ENCODE results near the gene CLDN22. TPM values are rescaled to one million over a fixed set of nuclear protein-coding genes. Genes with fewer than 3 reads are reported as not detected.
A peak's percentile ranks its signal among the peaks of the same experiment; 100 is the strongest.

CLDN22 gene
- total and polyA plus RNA-seq, 2 donors: 0.09 TPM; not detected in 1

DNA sequence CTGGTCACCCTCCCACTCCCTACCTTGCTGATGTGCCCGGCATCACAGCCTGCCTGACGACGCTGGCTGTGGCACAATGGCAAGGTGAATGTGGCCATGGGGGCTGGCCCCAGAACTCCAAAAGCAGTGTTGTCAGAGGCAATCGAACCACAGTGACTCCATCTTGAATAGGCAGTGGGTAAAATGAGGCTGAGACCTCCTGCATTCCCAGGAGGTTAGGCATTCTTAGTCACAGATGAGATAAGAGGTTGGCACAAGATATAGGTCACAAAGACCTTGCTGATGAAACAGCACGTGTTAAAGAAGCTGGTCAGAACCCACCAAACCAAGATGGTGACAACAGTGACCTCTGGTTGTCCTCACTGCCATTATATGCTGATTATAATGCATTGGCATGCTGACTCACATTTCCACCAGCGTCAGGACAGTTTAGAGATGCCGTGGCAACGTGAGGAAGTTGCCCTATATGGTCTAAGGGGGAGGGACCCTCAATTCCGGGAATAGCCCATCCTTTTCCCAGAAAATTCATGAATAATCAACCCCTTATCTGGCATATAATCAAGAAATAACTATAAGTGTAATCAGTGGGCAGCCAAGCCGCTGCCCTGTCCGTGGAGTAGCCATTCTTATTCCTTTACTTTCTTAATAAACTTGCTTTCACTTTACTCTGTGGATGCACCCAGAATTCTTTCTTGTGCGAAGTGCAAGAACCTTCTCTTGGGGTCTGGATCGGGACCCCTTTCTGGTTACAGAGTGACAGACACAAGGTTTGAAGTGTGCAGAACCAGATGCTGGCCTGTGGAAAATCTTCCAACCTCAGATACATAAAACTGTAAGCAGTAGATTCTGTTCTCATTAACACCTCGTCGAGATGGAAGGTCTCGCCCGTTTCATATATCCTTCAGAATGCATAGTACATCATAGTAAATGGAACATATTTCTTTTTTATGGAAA is 28.9 kb upstream of the CLDN22 start:
- H3K4me3 ChIP-seq (ENCODE audit: low read length in 2 of 2): no peak overlapping the region
- 81% methylated on average over 17 of the region's 17 CpGs for WGBS
- no peak overlapping the region for H3K27ac ChIP-seq (ENCODE audit: low read depth in 1 of 2, low read length in 1 of 2)
- H3K4me1 ChIP-seq (ENCODE audit: control insufficient read depth in 2 of 2, insufficient read depth in 2 of 2, low read length in 2 of 2): no peaks in the 10 kb centered on the region
- no peak for DNase-seq (ENCODE audit: low read depth in 6 of 9, low spot score in 9 of 9)
- no peaks in the 10 kb centered on the region for H3K9me3 ChIP-seq (ENCODE audit: control insufficient read depth in 2 of 2, insufficient read depth in 1 of 2, low read length in 1 of 2)
- H3K36me3 ChIP-seq (ENCODE audit: control insufficient read depth in 2 of 2, insufficient read depth in 2 of 2, low read length in 1 of 2): no peaks in the 10 kb centered on the region
- no peaks in the 10 kb centered on the region for H3K27me3 ChIP-seq (ENCODE audit: control insufficient read depth in 2 of 2, insufficient read depth in 1 of 2, low read length in 1 of 2)

- Histone ChIP-seq H3K27ac (ENCODE audit: low read depth in 1 of 2, low read length in 1 of 2) (no peak overlapping the region), H3K9me3 (ENCODE audit: control insufficient read depth in 2 of 2, insufficient read depth in 1 of 2, low read length in 1 of 2) (no peaks in the 10 kb centered on the region), H3K27me3 (ENCODE audit: control insufficient read depth in 2 of 2, insufficient read depth in 1 of 2, low read length in 1 of 2) (peaks cover 1 to 5% of the 10 kb centered on the region in 2 donors), H3K4me3 (ENCODE audit: low read length in 2 of 2) (no peak overlapping the region), H3K4me1 (ENCODE audit: control insufficient read depth in 2 of 2, insufficient read depth in 2 of 2, low read length in 2 of 2) (no peaks in the 10 kb centered on the region), H3K36me3 (ENCODE audit: control insufficient read depth in 2 of 2, insufficient read depth in 2 of 2, low read length in 1 of 2) (no peaks in the 10 kb centered on the region)
- no peak for DNase-seq (ENCODE audit: low read depth in 6 of 9, low spot score in 9 of 9)
- WGBS: 73% methylated on average over 12 of the region's 12 CpGs
Observed at GRCh38 chr4:183348136-183348535, 28.1 kb upstream of the CLDN22 start.

DNA sequence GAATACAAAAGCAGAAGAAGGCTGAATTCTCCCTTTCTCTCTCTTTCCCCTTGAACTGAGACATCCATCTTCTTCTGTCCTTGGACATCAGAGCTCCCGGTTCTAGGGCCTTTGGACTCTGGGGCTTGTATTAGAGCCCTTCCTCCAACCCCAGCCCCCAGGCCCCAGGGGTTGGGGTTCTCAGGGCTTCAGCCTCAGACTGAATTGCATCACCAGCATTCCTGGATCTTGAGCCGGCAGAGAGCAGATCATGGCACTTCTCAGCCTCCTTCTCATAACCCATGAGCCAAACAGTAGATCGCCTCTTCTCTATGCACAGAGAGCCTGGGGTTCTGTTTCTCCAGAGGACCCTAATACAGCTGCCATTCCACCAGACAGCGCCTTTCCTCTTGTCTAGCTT is 27.5 kb upstream of the CLDN22 start:
- H3K27me3 ChIP-seq (ENCODE audit: control insufficient read depth in 2 of 2, insufficient read depth in 1 of 2, low read length in 1 of 2): peaks cover 2 to 11% of the 10 kb centered on the region in 2 donors
- H3K9me3 ChIP-seq (ENCODE audit: control insufficient read depth in 2 of 2, insufficient read depth in 1 of 2, low read length in 1 of 2): no peaks in the 10 kb centered on the region
- H3K27ac ChIP-seq (ENCODE audit: low read depth in 1 of 2, low read length in 1 of 2): no peak overlapping the region
- H3K4me1 ChIP-seq (ENCODE audit: control insufficient read depth in 2 of 2, insufficient read depth in 2 of 2, low read length in 2 of 2): no peaks in the 10 kb centered on the region
- H3K36me3 ChIP-seq (ENCODE audit: control insufficient read depth in 2 of 2, insufficient read depth in 2 of 2, low read length in 1 of 2): no peaks in the 10 kb centered on the region
- no peak for DNase-seq (ENCODE audit: low read depth in 6 of 9, low spot score in 9 of 9)
- H3K4me3 ChIP-seq (ENCODE audit: low read length in 2 of 2): no peak overlapping the region
- 96% methylated on average over 4 of the region's 4 CpGs for WGBS

GRCh38 chr4:183347146-183347545 is 27.1 kb upstream of the CLDN22 start:
- H3K9me3 ChIP-seq (ENCODE audit: control insufficient read depth in 2 of 2, insufficient read depth in 1 of 2, low read length in 1 of 2): no peaks in the 10 kb centered on the region
- DNase-seq (ENCODE audit: low read depth in 6 of 9, low spot score in 9 of 9): no peak
- H3K36me3 ChIP-seq (ENCODE audit: control insufficient read depth in 2 of 2, insufficient read depth in 2 of 2, low read length in 1 of 2): no peaks in the 10 kb centered on the region
- H3K27me3 ChIP-seq (ENCODE audit: control insufficient read depth in 2 of 2, insufficient read depth in 1 of 2, low read length in 1 of 2): peaks cover 2 to 15% of the 10 kb centered on the region in 2 donors
- H3K27ac ChIP-seq (ENCODE audit: low read depth in 1 of 2, low read length in 1 of 2): no peak overlapping the region
- H3K4me3 ChIP-seq (ENCODE audit: low read length in 2 of 2): no peak overlapping the region
- no peaks in the 10 kb centered on the region for H3K4me1 ChIP-seq (ENCODE audit: control insufficient read depth in 2 of 2, insufficient read depth in 2 of 2, low read length in 2 of 2)
- 94% methylated on average over 8 of the region's 8 CpGs for WGBS

DNA sequence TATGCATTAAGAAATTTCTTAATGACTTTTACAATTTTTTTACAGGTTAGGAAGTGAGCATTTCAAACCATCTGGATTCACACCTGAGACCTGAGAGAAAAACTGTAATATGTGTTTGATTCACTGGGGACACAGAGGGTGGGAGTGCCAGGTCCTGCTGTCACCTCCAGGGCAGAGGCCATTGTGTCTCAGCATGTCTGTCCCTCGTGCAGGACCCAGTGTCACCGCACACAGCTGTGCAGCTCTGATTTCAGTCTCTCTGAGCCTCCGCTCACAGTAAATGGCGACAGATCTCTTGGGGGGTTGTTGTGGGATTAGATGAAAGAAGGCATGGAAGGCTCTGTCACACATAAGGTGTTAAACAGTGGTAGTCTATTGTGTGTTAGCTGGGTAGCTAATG is 25.2 kb upstream of the CLDN22 start:
- WGBS: 95% methylated on average over 4 of the region's 4 CpGs
- H3K9me3 ChIP-seq (ENCODE audit: control insufficient read depth in 2 of 2, insufficient read depth in 1 of 2, low read length in 1 of 2): no peaks in the 10 kb centered on the region
- no peak overlapping the region for H3K27ac ChIP-seq (ENCODE audit: low read depth in 1 of 2, low read length in 1 of 2)
- no peaks in the 10 kb centered on the region for H3K36me3 ChIP-seq (ENCODE audit: control insufficient read depth in 2 of 2, insufficient read depth in 2 of 2, low read length in 1 of 2)
- H3K4me1 ChIP-seq (ENCODE audit: control insufficient read depth in 2 of 2, insufficient read depth in 2 of 2, low read length in 2 of 2): no peaks in the 10 kb centered on the region
- no peak overlapping the region for H3K4me3 ChIP-seq (ENCODE audit: low read length in 2 of 2)
- DNase-seq (ENCODE audit: low read depth in 6 of 9, low spot score in 9 of 9): no peak
- H3K27me3 ChIP-seq (ENCODE audit: control insufficient read depth in 2 of 2, insufficient read depth in 1 of 2, low read length in 1 of 2): peaks cover 2 to 15% of the 10 kb centered on the region in 2 donors

- DNase-seq (ENCODE audit: low read depth in 6 of 9, low spot score in 9 of 9): no peak
- H3K36me3 ChIP-seq (ENCODE audit: control insufficient read depth in 2 of 2, insufficient read depth in 2 of 2, low read length in 1 of 2): no peaks in the 10 kb centered on the region
- peaks cover 2 to 15% of the 10 kb centered on the region in 2 donors for H3K27me3 ChIP-seq (ENCODE audit: control insufficient read depth in 2 of 2, insufficient read depth in 1 of 2, low read length in 1 of 2)
- H3K4me1 ChIP-seq (ENCODE audit: control insufficient read depth in 2 of 2, insufficient read depth in 2 of 2, low read length in 2 of 2): no peaks in the 10 kb centered on the region
- no peak overlapping the region for H3K27ac ChIP-seq (ENCODE audit: low read depth in 1 of 2, low read length in 1 of 2)
- no peak overlapping the region for H3K4me3 ChIP-seq (ENCODE audit: low read length in 2 of 2)
- 90% methylated on average over 15 of the region's 15 CpGs for WGBS
- no peaks in the 10 kb centered on the region for H3K9me3 ChIP-seq (ENCODE audit: control insufficient read depth in 2 of 2, insufficient read depth in 1 of 2, low read length in 1 of 2)
Observed at GRCh38 chr4:183344523-183345255, 24.6 kb upstream of the CLDN22 start.

- no peaks in the 10 kb centered on the region for H3K36me3 ChIP-seq (ENCODE audit: control insufficient read depth in 2 of 2, insufficient read depth in 2 of 2, low read length in 1 of 2)
- H3K4me3 ChIP-seq (ENCODE audit: low read length in 2 of 2): no peak overlapping the region
- no peaks in the 10 kb centered on the region for H3K9me3 ChIP-seq (ENCODE audit: control insufficient read depth in 2 of 2, insufficient read depth in 1 of 2, low read length in 1 of 2)
- H3K27me3 ChIP-seq (ENCODE audit: control insufficient read depth in 2 of 2, insufficient read depth in 1 of 2, low read length in 1 of 2): peaks cover 2 to 15% of the 10 kb centered on the region in 2 donors
- H3K27ac ChIP-seq (ENCODE audit: low read depth in 1 of 2, low read length in 1 of 2): no peak overlapping the region
- 96% methylated on average over 7 of the region's 7 CpGs for WGBS
- no peak for DNase-seq (ENCODE audit: low read depth in 6 of 9, low spot score in 9 of 9)
- no peaks in the 10 kb centered on the region for H3K4me1 ChIP-seq (ENCODE audit: control insufficient read depth in 2 of 2, insufficient read depth in 2 of 2, low read length in 2 of 2)
Observed at GRCh38 chr4:183343730-183344129, 23.7 kb upstream of the CLDN22 start.

- 26% methylated on average over 40 of the region's 40 CpGs for WGBS
- H3K4me3 ChIP-seq (ENCODE audit: low read length in 2 of 2): no peak overlapping the region
- no peaks in the 10 kb centered on the region for H3K9me3 ChIP-seq (ENCODE audit: control insufficient read depth in 2 of 2, insufficient read depth in 1 of 2, low read length in 1 of 2)
- DNase-seq (ENCODE audit: low read depth in 6 of 9, low spot score in 9 of 9): peak in 1 of 9 donors; percentile 12
- H3K4me1 ChIP-seq (ENCODE audit: control insufficient read depth in 2 of 2, insufficient read depth in 2 of 2, low read length in 2 of 2): no peaks in the 10 kb centered on the region
- H3K27me3 ChIP-seq (ENCODE audit: control insufficient read depth in 2 of 2, insufficient read depth in 1 of 2, low read length in 1 of 2): peaks cover 2 to 15% of the 10 kb centered on the region in 2 donors
- no peaks in the 10 kb centered on the region for H3K36me3 ChIP-seq (ENCODE audit: control insufficient read depth in 2 of 2, insufficient read depth in 2 of 2, low read length in 1 of 2)
- H3K27ac ChIP-seq (ENCODE audit: low read depth in 1 of 2, low read length in 1 of 2): no peak overlapping the region
Observed at GRCh38 chr4:183342541-183343533, 22.8 kb upstream of the CLDN22 start.

Measured in thymus (tissue), 11 donors.